ENCODE measurements around the gene LRMDA. TPM values are rescaled to one million over a fixed set of nuclear protein-coding genes. Genes with fewer than 3 reads are reported as not detected.

LRMDA gene
- total RNA-seq, 3 donors from 2014 or later (not counting 1 experiment from before 2014, with no cell fraction given), result 1.4 to 2.4 (median 2.1) TPM

DNA sequence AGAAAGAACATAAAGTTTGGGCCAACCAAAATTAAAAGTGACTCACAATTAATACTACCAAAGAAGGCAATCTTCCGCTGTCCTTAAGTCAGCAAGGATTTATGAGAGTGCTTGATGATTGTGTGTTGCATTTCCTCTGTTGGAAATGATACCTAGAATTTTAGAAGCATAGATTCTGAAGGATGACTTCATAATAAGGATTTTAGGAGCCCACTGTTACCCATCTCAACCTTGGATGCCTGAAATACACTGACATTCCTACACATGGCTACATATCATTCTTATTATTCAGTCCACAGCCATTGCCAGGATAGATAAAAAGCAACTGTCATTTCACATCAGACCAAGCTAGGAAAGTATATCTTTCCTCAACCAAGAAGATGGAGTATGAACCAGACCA lies 823.8 kb downstream of the LRMDA start:
- Mint-ChIP-seq H3K9me3 (peaks cover 3 to 4% of the 10 kb centered on the region in 2 donors), H3K27me3 (ENCODE audit: low read depth in 2 of 2) (no peaks in the 10 kb centered on the region), H3K36me3 (no peaks in the 10 kb centered on the region), H3K4me3 (no peak overlapping the region), H3K4me1 (no peaks in the 10 kb centered on the region), H3K27ac (no peak overlapping the region)
- no peaks in the 10 kb centered on the region for H3K4me1 ChIP-seq (ENCODE audit: control insufficient read depth, insufficient read depth, low read length)
- TF ChIP-seq, protein P1, sequence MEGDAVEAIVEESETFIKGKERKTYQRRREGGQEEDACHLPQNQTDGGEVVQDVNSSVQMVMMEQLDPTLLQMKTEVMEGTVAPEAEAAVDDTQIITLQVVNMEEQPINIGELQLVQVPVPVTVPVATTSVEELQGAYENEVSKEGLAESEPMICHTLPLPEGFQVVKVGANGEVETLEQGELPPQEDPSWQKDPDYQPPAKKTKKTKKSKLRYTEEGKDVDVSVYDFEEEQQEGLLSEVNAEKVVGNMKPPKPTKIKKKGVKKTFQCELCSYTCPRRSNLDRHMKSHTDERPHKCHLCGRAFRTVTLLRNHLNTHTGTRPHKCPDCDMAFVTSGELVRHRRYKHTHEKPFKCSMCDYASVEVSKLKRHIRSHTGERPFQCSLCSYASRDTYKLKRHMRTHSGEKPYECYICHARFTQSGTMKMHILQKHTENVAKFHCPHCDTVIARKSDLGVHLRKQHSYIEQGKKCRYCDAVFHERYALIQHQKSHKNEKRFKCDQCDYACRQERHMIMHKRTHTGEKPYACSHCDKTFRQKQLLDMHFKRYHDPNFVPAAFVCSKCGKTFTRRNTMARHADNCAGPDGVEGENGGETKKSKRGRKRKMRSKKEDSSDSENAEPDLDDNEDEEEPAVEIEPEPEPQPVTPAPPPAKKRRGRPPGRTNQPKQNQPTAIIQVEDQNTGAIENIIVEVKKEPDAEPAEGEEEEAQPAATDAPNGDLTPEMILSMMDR (IDR thresholded peaks at IDR 0.05), result no peak
- no peak for DNase-seq
- no peak for ATAC-seq
- no peaks in the 10 kb centered on the region for H3K27me3 ChIP-seq (ENCODE audit: control insufficient read depth, insufficient read depth, low read length)
- intact Hi-C loops (cut with micrococcal nuclease), result no loop called here
- no CpG with 5 or more reads among the region's 1 CpG for WGBS (ENCODE audit: insufficient coverage)
- H3K27ac ChIP-seq (ENCODE audit: low read length), result no peak overlapping the region
- H3K4me3 ChIP-seq (ENCODE audit: low read length), result no peak overlapping the region
- no peaks in the 10 kb centered on the region for H3K36me3 ChIP-seq (ENCODE audit: control insufficient read depth, insufficient read depth, low read length)
- H3K9me3 ChIP-seq (ENCODE audit: control insufficient read depth, insufficient read depth, low read length), result no peaks in the 10 kb centered on the region

DNA sequence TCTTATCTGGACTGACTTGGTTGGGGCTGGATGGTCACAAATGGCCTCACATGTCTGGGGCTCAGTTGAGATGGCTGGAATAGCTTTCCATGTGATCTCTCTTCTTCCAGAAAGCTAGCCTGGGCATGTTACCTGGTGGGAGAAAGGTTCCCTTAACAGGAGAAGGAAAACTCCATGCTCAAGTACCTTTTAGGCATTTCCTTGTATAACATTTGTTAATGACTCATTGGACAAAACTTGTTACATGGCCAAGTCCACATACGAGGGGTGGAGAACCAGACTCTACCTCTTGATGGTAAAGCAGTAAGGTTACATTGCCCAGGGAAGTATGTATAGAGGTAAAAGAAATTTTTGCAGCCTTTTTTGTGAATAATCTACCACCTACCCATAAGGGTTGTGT lies 826.4 kb downstream of the LRMDA start:
- TF ChIP-seq, protein P1 (IDR thresholded peaks at IDR 0.05), result no peak
- DNase-seq, result no peak
- Mint-ChIP-seq H3K9me3 (peaks cover 3 to 4% of the 10 kb centered on the region in 2 donors), H3K27ac (no peak overlapping the region), H3K4me1 (no peaks in the 10 kb centered on the region), H3K36me3 (no peaks in the 10 kb centered on the region), H3K27me3 (ENCODE audit: low read depth in 2 of 2) (no peaks in the 10 kb centered on the region), H3K4me3 (no peak overlapping the region)
- Histone ChIP-seq H3K9me3 (ENCODE audit: control insufficient read depth, insufficient read depth, low read length) (no peaks in the 10 kb centered on the region), H3K36me3 (ENCODE audit: control insufficient read depth, insufficient read depth, low read length) (no peaks in the 10 kb centered on the region), H3K27me3 (ENCODE audit: control insufficient read depth, insufficient read depth, low read length) (no peaks in the 10 kb centered on the region), H3K4me3 (ENCODE audit: low read length) (no peak overlapping the region), H3K27ac (ENCODE audit: low read length) (no peak overlapping the region), H3K4me1 (ENCODE audit: control insufficient read depth, insufficient read depth, low read length) (no peaks in the 10 kb centered on the region)
- no peak for ATAC-seq
- 88% methylated on average over 1 of the region's 1 CpG for WGBS (ENCODE audit: insufficient coverage)
- intact Hi-C loops (cut with micrococcal nuclease), result no loop called here

DNA sequence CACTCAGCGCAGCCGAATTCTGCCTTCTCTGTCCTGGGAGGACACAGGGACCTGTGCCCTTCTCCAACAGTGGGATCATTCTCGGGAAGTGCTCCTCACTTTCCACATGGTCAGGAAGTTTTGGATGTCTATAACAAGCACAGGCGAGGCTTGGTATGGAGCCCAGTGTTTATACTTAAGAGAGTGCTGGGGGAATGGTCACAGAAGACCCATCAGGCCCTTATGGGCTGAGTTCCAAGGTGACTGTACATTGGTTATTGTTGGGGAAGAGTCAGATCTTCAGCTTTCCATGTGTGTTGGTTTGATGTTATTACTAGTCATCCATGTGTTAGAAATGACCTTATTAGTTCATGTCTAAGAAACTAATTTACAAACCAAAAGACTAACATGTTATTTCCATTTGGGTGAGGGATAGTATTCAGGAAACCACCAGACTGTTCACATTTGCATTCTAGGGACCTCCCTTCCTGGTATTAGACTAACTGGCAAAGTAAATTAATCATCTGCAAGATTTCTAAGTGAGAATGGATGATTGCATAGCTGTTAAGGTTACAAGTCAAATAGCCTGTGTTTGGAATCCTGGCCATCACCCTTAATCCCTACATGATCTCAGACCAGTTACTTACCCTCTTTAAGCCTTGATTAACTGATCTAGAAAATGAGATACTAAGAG lies 834.2 kb downstream of the LRMDA start:
- H3K4me1 Mint-ChIP-seq, result no peaks in the 10 kb centered on the region
- H3K36me3 ChIP-seq (ENCODE audit: control insufficient read depth, insufficient read depth, low read length), result no peaks in the 10 kb centered on the region
- H3K36me3 Mint-ChIP-seq, result no peaks in the 10 kb centered on the region
- no peaks in the 10 kb centered on the region for H3K27me3 ChIP-seq (ENCODE audit: control insufficient read depth, insufficient read depth, low read length)
- no peak overlapping the region for H3K27ac ChIP-seq (ENCODE audit: low read length)
- intact Hi-C loops (cut with micrococcal nuclease), result no loop called here
- WGBS (ENCODE audit: insufficient coverage), result 75% methylated on average over 4 of the region's 4 CpGs
- ATAC-seq (no peak), DNase-seq (no peak)
- no peaks in the 10 kb centered on the region for H3K9me3 Mint-ChIP-seq
- TF ChIP-seq, protein P1 (IDR thresholded peaks at IDR 0.05), result no peak
- no peaks in the 10 kb centered on the region for H3K27me3 Mint-ChIP-seq (ENCODE audit: low read depth in 2 of 2)
- H3K4me1 ChIP-seq (ENCODE audit: control insufficient read depth, insufficient read depth, low read length), result no peaks in the 10 kb centered on the region
- no peak overlapping the region for H3K4me3 ChIP-seq (ENCODE audit: low read length)
- peaks cover 2% of the 10 kb centered on the region for H3K9me3 ChIP-seq (ENCODE audit: control insufficient read depth, insufficient read depth, low read length)
- no peak overlapping the region for H3K27ac Mint-ChIP-seq
- no peak overlapping the region for H3K4me3 Mint-ChIP-seq

DNA sequence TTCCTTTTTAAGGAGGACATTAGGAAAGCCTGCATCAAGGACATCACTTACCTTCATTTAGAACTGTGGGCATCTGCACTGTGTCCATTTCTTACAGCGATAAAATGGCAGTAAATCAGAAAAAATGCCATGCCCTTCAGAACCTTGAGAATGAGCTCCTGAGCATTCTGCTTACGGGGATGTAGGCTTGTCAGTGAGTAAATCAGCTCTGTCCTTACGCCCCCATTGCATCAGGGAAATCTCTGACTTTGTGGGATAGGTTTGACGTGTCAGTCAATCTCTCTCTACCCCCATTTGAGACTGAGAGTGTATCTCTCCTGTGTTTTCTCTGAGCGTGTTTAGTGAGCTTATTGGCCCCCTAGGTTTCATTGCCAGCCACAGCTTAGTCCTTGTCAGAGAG lies 837.1 kb downstream of the LRMDA start:
- Histone ChIP-seq H3K27ac (ENCODE audit: low read length) (no peak overlapping the region), H3K4me3 (ENCODE audit: low read length) (no peak overlapping the region), H3K4me1 (ENCODE audit: control insufficient read depth, insufficient read depth, low read length) (no peaks in the 10 kb centered on the region), H3K27me3 (ENCODE audit: control insufficient read depth, insufficient read depth, low read length) (no peaks in the 10 kb centered on the region), H3K9me3 (ENCODE audit: control insufficient read depth, insufficient read depth, low read length) (peaks cover 2% of the 10 kb centered on the region), H3K36me3 (ENCODE audit: control insufficient read depth, insufficient read depth, low read length) (no peaks in the 10 kb centered on the region)
- H3K27me3 Mint-ChIP-seq (ENCODE audit: low read depth in 2 of 2), result no peaks in the 10 kb centered on the region
- no peak overlapping the region for H3K27ac Mint-ChIP-seq
- no peaks in the 10 kb centered on the region for H3K4me1 Mint-ChIP-seq
- no peak for DNase-seq
- 58% methylated on average over 5 of the region's 5 CpGs for WGBS (ENCODE audit: insufficient coverage)
- no peak for ATAC-seq
- H3K36me3 Mint-ChIP-seq, result no peaks in the 10 kb centered on the region
- TF ChIP-seq, protein P1 (IDR thresholded peaks at IDR 0.05), result no peak
- no peak overlapping the region for H3K4me3 Mint-ChIP-seq
- intact Hi-C loops (cut with micrococcal nuclease), result no loop called here
- H3K9me3 Mint-ChIP-seq, result no peaks in the 10 kb centered on the region

Measured in natural killer cell (primary cell).